Stimulated activated CD4-positive, alpha-beta T cell treated with anti-CD3 and anti-CD28 coated beads, Interleukin-15, amount 100 ng/mL, for 24 hours (primary cell): ENCODE data around the gene GSTA4.
"Not testable (repeated sequence)": the region's sequence is repeated elsewhere in the genome, so short reads cannot be mapped to it uniquely, and the experiment has no call there.

ENCODE experiments used
- DNase-seq: peaks from one replicate; pipeline ENCODE4 v3.0.0-alpha.2; 2020

GSTA4 gene

GRCh38 chr6:53011979-53012378, 16.9 kb upstream of the GSTA4 start:
- DNase-seq, result no peak

DNA sequence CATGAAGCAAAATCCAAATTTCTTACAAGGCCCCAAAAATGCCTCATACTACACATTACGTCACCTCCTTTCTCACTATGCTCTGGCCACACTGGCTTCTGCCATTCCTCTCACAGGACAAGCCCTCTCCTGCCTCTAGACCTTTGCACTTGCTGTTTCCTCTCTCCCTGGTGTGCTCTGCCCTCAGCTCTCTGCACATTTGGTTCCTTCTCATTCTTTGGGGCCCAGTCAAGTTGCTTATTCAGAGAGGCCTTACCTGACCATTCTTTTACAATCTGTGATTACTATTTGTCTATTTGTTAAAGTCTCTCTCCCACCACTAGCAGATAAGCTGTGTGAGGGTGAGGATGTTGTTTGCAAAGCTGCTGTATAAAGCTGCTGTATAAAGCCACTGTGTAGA, 15.4 kb upstream of the GSTA4 start:
- no peak for DNase-seq

DNA sequence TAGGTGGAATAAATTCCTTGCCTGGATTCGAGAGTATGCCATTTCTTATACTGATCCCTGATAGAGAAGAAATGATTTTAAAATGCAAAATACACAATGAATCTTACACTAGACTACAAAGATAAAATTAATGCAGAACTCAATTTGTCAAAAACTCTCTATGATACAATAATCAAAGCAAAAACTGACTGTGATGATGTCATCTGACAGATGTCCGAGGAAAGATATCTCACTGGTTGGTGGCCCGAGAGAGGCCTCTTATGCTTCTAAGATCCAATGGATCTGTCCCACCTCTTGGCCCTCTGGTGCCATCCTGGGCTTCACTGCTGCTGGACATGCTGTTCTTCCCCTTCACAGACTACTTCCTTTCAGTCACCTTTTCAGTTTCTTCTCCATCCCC, 14.4 kb upstream of the GSTA4 start:
- no peak for DNase-seq

DNA sequence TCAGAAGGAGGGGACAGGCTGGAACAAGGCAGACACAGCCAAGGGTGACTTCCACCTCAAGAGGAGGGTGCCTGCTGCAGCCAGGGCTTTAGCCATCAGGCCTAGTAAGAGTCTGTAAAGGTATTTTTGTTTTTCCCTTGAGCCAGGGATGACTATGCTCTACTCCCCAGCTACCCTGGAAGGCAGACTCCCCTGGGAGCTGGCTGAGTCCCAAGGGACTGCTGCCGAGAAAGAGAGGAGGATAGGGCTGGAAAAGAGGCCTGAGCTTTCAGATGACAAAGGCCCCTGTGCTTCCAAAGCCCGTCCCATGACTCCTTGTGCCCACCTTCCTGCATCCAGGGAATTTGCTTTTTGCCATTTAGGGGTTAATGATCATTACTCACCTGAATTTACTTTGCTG, 14.0 kb upstream of the GSTA4 start:
- no peak for DNase-seq

GRCh38 chr6:53008192-53008687, 13.2 kb upstream of the GSTA4 start:
- DNase-seq, result not testable (repeated sequence)

- no peak for DNase-seq
Observed at GRCh38 chr6:53005663-53006250, 10.7 kb upstream of the GSTA4 start.

- DNase-seq, result no peak
Observed at GRCh38 chr6:52999456-52999855, 4.4 kb upstream of the GSTA4 start.

DNA sequence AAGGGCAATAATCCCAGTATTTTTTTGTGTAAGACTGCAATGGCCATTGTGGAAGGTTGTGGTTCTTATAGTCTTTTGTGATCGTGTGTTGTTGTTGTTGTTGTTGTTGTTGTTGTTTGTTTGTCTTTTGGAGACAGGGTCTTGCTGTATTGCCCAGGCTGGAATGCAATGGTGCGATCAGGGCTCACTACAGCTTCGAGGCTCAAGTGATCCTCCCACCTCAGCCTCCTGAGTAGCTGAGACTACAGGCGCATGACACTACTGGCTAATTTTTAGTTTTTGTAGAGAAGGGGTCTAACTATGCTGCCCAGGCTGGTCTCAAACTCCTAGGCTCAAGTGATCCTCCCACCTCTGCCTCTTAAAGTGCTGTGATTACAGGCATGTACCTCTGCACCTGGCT, 3.5 kb upstream of the GSTA4 start:
- no peak for DNase-seq

GRCh38 chr6:52995913-52996645, 995 bp upstream of the GSTA4 start:
- DNase-seq, result peak; percentile 45

- DNase-seq, result peak; percentile 50
Observed at GRCh38 chr6:52994839-52995088, 320 bp downstream of the GSTA4 start.

- DNase-seq, result no peak
Observed at GRCh38 chr6:52994031-52994838, 849 bp downstream of the GSTA4 start.

DNA sequence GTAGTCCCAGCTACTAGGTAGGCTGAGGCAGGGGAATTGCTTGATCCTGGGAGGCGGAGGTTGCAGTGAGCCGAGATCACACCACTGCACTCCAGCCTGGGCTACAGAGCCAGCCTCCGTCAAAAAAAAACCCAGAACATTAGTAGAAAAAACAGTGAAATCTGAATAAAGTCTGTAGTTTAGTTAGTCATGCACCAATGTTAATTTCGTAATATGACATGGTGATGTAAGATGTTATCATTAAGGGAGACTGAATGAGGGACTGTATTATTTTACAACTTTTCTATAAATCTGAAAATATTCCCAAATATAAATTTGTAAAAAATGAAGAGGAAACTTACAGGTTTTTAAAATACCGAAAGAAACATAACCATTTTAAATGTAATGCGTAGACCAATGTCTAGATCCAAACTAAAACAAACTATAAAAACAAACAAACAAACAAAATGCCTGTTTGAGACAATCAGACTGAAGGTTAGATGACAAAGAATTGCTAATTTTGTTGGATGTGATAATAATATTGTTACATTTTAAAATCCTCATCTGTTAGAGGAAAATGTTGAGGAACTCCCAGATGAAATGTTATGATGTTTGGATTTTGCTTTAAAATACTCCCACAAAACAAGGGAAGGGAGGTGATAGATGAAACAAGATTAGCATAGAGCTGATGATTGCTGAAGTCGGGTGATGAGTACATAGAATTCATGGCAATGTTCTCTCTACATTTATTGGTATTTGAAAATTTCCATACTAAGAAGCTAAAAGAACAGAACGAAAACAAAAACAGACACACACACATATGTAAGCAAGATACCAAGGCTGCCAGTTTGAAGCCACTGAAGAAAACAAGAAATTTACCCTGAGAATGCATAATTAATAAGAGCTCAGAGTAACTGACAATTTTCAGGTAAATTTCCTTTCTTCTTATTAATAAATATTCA, 1.8 kb downstream of the GSTA4 start:
- no peak for DNase-seq

- peak; percentile 25 for DNase-seq
Observed at GRCh38 chr6:52990342-52990741, 4.7 kb downstream of the GSTA4 start.

DNA sequence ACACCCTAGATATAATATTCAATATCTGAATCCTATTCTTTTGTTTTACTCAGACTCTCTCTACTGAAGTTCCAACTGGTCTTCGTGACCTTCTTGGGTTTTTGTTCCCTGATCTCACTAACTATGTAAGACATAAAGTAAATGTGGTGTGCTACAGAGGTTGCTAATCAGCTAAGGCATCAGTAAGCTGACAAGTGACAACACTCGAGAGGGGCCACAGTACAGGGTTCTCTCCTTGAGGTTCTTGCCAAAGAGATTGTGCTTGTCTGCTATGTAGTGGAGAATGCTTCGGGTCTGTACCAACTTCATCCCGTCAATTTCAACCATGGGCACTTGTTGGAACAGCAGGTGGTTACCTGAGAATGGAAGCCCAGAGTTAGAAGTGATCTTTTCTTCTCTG, 9.9 kb downstream of the GSTA4 start:
- no peak for DNase-seq

DNA sequence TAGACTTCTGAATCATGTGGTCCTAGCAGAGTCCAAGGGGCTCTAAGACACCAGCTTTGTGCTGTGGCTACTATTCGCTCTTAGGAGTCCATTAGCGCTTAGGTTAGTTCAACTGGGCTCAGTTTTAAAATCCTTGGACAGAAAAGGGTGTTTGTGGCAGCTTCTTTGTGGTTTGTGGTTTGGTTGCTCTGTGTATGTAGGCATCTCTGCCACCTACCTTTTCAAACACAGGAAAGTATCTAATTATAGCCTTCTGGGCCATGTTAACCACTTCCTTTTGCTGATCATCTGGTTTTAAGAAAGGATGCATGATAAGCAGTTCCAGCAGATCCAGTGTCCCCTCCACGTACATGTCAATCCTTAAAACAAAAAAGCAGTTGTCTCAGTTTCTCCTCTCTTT, 10.8 kb downstream of the GSTA4 start:
- peak; percentile 53 for DNase-seq

GRCh38 chr6:52983159-52983848, 11.8 kb downstream of the GSTA4 start:
- no peak for DNase-seq

GRCh38 chr6:52982680-52983079, 12.4 kb downstream of the GSTA4 start:
- DNase-seq, result no peak

DNA sequence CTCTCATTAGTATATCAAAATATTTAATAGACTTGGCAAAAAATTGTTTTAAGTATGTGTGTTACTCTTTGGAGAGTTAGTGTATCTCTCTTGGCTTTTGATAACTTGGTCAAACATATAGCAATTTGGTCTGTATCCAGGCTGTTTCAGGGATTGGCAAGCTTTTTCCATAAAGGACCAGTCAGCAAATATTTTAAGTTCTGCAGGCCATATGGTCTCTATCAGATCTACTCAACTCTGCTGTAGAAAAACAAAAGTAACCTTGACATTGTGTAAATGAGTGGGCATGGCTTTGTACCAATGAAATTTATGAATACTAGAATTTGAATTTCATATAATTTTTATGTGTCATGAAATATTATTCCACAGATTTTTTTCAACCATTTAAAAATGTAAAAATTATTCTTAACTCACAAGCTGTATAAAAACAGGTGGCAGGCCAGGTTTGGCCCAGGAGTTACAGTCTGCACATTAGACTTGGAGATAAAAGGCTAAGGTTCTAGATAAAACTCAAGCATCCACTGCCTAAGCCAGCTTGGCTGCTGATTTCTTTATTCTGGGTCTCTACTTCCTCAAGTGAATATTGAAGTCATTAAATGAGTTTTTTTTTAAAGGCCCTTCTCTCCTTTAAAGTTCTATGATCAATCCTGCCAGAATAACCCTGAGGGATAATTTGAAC, 13.7 kb downstream of the GSTA4 start:
- DNase-seq, result no peak

GRCh38 chr6:52976591-52977035, 18.5 kb downstream of the GSTA4 start:
- peak; percentile 54 for DNase-seq

DNA sequence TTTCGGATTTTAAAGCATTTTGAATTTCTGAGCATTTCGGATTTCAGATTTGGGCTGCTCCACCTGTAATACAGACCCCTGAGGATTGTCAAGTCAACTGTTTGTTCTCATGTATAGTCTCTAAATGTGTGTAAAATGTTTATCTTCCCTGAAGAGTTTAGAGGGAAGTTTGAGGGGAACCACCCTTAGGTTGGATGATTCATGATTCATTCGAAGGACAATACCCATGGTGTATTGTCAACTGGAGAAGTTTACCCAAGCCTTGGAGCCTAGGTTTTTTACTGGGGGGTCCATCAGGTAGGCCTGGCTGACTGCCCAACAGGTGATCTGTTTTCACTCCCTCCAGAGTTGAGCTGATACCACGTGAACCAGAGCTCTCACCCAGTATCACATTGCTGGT, 18.9 kb downstream of the GSTA4 start:
- DNase-seq, result no peak

- no peak for DNase-seq
Observed at GRCh38 chr6:52975580-52975979, 19.5 kb downstream of the GSTA4 start.

DNA sequence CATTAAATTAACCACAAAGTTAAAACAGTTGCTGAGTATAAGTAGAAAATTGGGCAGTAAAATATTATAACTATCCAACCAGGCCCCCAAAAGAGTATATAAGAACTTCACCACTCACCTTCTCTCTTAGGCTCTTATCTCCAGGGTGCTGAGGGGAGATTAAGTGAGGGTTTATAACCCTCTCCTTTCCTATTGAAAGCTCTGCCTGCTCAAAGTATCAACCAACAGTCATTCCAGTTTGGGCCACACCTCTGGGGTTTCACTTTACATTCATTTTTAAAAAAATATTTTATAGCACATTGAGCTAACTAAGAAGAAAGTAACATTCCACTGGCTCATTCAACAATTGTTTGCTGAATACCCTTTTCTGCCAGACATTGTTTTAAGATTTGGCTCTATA, 22.1 kb downstream of the GSTA4 start:
- no peak for DNase-seq
